T follicular helper cell (primary cell): ENCODE results near the gene PARP1.
"Not testable (repeated sequence)": the region's sequence is repeated elsewhere in the genome, so short reads cannot be mapped to it uniquely, and the experiment has no call there.

ENCODE experiments used
- DNase-seq: peaks from one replicate; pipeline ENCODE4 v3.0.0-alpha.2; 2020; ENCODE audit warnings: low read depth

The PARP1 gene

DNA sequence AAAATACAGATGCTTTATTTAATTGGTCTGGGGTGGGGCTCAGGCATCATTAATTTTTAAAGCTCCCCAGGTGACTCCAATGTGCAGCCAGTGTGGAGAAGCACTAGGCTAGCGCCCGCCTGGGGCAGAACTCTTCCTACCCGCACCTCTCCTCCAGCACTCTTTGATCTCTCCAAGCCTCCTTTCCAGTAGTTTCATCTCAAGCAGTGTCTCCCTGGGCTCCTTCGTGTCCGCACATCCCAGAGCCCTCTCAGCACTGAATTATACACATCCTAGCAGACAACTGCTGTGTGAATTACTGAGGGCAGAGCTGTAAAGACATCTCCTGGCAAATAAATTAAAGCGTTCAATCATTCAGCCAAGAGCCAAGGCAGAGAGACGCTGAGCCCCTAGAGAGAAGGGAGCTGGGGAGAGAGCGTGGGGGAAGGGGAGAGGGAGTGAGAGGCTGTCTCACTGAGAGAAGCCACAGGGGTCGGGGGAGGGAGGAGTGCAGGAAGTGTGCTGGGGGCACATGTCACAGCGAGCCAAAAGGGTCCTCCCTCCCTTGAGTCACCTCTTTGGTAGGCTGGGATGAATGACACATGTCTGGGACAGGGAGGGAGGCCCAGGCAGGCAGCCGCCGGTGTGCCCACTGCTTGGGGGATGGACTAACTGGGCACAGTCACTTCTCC lies 21.0 kb upstream of the PARP1 start:
- DNase-seq: no peak

DNA sequence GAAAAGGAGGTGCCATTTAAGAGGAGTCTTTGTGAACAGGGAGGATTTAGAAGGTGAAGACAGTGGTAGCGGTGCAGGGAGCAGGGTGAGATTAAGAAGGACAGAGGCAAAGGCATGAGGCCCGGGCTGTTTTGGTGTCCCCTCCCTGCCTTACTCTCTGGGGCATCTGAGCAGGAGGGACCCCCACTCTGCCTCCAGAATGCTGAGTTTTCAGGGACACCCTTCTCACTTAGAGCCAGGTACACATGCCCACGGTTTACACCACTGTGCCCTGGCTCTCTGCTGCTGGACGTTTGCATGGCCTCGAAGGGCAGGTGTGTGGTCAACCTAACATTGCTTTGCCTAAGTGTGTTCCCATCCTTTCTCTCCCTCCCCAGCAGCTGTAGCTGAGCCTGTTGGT lies 20.5 kb upstream of the PARP1 start:
- DNase-seq: no peak

DNA sequence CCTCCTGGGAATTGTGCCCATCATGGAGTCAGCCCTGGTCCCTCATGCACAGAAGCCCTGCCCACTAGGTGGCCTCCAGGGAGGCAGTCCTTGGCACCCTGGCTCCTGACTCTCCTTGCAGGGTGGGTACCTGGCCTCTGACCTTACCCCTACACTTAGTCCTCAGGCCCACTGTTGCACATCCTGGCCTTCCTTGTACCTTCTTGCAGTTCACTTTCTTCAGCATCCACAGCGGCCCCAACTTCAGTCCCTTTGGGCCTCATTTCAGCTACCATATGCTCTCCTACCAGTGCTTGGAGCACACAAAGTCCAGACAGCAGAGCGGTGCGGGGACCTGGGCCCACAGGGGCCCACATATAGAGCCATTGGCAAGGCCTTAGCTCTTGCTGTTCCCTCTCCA lies 19.2 kb upstream of the PARP1 start:
- no peak for DNase-seq

DNA sequence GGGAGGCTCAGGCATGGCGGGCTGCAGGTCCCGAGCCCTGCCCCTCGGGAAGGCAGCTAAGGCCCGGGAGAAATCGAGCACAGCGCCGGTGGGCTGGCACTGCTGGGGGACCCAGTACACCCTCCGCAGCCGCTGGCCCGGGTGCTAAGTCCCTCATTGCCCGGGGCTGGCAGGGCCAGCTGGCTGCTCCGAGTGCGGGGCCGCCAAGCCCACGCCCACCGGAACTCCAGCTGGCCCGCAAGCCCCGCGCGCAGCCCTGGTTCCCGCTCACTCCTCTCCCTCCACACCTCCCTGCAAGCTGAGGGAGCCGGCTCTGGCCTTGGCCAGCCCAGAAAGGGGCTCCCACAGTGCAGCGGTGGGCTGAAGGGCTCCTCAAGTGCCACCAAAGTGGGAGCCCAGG lies 18.5 kb upstream of the PARP1 start:
- not testable (repeated sequence) for DNase-seq

DNA sequence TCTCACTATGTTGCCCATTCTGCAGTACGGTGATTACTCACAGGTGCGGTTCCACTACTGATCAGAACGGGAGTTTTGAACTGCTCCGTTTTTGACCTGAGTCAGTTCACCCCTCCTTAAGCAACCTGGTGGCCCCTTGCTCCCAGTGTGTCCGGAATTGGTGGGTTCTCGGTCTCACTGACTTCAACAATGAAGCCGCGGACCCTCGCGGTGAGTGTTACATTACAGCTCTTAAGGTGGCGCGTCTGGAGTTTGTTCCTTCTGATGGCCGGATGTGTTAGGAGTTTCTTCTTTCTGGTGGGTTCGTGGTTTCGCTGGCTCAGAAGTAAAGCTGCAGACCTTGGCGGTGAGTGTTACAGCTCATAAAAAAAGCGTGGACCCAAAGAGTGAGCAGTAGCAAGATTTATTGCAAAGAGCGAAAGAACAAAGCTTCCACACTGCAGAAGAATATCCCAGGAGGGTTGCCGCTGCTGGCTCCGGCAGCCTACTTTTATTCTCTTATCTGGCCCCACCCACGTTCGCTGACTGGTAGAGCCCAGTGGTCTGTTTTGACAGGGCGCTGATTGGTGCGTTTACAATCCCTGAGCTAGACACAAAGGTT lies 17.6 kb upstream of the PARP1 start:
- peak; percentile 15 for DNase-seq

DNA sequence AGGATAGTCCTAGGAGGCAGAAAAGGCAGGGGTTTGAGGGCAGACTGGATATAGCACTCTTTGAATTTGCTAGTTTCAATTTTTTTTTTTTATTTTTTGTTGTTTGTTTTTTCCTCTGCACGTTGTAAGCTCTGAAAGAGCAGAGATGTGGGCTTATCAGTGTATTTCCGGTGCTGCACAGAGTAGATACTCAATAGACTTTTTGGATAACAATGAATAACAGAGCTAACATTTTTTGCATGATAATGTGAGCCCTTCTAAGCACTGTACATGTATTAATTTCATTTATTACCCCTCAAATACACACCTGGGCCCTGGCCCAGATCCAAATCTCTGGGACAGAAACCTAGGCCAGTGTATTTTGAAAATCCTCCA lies 17.1 kb upstream of the PARP1 start:
- no peak for DNase-seq

DNA sequence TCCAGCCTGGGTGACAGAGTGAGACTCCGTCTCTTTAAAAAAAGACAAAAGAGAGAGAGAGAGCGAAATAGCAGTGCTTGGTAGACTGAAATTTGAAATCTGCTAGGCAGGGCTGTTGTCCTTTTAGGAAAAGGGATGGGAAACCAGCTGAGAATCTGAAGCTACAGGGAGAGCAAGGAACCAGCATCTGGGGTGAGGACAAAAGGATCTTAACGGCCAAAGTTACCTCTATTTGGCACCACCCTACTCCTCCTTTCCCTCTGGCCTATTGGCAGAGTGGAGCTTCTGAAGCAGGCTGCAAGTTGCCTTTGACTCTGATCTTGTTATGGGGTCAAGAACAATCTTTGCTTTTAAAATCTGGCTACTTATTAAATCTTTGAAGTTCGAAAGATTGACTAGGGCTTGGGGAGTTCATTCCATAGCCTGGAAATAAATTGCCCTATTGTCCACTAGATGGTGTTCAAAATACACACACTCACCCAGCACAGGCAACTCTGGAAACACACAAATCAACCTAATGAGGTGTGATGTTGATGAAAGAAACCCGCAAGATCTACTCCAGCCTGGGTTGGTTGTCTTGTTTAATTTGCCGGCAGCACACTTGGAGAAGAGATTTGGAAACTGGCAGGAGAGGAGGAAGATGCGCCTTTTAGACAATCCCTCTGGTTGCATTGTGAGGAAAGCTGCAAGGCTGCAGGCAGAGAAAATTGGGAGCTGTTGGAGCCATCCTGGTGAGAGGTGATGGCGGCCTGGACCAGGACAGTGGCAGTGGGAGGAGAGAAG lies 16.5 kb upstream of the PARP1 start:
- no peak for DNase-seq

DNA sequence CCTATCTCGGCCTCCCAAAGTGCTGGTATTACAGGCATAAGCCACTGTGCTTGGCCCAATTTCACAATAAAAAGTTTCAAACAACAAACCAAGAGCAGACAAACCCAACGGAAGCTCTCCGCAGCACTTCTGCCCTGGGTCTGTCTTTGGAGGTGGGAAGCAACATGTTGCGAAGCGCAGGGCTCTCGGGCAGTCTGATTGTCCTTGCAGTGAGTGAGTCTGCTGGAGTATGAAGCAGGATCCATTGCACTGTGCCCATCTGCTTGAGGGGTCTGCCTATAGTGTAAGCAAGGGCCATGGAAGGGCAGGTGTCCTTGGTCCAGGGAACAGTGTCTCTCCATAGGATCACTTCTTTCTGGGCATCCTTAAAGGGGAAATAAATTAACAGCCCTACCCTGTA lies 14.6 kb upstream of the PARP1 start:
- no peak for DNase-seq

DNA sequence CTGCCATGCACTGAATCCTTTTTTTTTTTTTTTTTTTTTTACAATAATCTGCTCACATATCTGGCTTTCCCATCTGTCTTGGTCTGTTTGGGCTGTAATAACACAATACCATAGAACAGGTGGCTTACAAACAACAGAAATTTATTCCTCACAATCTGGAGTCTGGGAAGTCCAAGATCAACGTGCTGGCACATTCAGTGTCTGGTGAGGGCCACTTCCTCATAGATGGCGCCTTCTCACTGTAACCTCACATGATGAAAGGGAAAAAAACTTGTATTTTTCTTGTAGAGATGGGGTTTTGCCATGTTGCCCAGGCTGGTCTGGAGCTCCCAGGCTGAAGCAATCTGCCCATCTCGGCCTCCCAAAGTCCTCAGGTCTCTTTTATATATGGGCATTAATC lies 13.0 kb upstream of the PARP1 start:
- no peak for DNase-seq

DNA sequence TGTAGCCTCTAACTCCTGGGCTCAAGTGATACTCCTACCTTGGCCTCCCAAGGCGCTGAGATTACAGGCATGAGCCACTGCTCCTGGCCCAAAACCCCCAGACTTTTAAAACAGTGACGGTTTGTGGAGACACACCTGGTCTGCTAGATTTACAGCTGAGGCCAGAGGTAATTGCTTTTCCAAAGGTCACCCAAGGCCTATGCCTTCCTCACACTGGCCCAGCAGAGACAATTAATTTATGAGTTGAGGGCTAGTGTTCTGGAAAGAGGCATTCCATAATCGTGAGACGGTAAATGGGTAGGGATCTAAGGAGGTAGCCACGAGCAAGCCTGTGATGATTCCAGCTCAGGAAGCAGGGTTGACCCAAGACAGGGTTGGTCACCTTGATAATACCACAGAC lies 12.4 kb upstream of the PARP1 start:
- DNase-seq: no peak

DNA sequence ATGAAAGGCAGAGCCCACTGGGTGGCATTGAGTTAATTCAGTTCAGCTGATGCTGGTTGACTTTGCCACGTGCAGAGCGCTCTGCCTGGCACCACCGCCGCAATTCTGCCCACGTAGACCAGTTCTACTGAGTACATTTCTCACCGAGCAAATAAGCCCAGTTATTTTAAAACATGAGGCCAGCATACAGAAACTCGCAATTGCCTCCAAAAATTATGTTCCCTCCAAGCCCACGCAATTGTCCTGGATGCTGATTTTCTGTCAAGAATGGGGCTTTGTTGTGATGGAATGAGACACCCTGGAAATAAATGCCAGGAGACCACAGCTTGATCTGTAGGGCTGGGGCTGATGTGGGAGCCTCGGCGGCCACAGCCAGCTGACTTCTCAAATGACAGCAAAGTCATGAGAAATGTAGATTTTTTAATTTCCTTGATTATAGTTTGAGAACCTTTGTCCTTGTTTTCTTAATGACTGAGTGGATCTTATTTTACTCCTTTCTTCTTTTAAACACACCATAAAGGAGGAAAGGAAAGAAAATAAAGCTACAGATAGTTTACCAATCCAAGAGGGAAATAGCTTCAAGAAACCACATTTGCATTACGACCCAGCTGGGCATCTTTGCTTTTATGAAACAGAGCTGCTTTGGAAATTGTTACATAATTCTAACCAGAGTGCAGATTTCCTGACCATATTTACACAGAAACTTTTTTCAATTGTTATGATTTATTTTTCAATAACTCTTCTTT lies 11.6 kb upstream of the PARP1 start:
- no peak for DNase-seq

DNA sequence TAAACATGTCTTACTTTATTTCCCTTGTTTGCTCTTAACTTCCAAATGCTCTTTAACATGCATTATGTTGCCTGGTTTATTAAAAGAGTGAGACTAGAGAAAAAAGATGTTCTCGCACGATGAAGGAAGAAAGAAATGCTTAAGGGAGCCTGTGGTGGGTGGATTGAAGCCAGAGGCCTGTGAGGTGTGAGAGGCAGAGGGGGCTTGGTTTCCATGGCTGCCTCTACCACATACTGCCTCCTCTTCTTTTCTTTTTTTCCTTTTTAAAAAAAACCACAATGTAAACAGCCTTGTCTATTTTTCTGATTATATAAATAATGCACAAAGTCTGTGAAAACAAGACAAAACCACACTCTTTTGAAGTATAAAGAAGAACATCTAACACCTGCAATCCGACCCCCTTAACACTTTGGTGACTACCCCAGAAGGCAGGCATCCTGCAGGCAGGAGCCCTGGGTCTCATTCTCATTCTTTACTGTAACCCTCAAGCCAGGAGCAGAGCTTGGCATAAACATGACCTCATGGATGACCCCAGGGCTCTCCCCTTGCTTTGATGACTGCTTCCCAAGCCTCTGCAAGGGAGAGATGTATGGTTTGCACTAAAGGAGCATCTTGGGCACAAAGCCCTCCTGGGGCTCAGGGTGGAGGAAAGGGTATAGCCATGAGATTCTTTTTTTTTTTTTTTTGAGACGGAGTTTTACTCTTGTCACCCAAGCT lies 10.1 kb upstream of the PARP1 start:
- no peak for DNase-seq

DNA sequence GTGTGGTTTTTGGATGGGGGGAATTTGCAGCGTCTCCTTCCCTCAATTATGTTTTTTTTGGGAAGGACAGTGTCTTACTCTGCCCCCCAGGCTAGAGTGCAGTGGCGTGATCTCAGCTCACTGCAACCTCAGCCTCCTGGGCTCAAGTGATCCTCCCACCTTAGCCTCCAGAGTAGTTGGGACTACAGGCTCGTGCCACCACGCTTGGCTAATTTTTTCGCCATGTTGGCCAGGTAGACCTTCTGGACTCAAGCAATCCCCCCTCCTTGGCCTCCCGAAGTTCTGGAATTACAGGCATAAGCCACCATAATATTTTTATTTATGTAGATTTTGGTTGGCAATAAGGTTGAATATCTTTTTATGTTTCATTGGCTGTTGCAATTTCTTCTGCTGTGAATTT lies 9.5 kb upstream of the PARP1 start:
- no peak for DNase-seq

DNA sequence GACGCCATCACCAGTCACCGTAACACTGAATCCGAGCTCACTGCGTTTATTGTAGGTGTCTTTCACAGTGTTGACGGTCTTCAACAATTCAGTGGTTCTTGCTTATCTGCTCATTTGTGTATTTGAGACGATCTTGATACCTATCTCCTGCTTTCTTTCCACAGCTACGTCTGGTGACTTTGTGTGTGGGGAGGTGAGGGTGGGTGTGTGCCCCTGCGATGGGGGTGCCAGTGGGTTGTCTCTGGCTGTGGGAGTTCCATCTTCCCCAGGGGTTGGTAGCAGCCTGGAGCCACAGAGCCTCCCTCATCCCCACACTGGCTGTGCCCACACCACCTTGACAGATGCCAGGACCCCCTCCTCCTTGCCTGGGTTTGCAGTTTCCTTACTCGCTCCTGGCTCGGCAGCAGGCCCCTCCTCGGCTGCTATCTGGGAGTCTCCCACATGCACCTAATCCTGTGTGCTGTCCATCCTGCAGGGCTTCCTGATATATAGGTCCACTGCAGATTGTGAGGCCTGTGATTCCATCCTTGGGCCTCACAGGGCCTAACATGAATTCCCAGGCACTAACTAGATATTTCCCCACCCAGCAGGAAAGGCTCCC lies 6.3 kb upstream of the PARP1 start:
- DNase-seq: no peak

DNA sequence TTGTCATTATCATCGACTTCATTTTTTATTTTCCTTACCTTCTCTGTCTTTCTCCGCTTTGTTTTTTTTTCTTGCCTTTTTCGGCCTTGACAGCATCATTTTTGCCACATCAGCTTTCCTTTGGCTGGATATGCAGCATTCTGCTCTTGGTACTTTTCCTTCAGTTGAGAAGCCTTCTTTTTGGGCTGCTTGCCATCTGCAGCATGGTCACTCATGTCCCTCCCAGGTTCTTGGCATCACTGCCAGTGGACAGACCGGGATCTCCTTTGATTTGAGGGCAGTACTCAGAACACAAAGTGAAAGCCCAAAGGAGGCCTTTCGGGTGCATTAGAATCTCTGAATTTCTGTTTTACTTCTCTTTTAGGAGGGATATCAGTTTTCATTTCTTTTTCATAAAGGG lies 3.7 kb upstream of the PARP1 start:
- no peak for DNase-seq

DNA sequence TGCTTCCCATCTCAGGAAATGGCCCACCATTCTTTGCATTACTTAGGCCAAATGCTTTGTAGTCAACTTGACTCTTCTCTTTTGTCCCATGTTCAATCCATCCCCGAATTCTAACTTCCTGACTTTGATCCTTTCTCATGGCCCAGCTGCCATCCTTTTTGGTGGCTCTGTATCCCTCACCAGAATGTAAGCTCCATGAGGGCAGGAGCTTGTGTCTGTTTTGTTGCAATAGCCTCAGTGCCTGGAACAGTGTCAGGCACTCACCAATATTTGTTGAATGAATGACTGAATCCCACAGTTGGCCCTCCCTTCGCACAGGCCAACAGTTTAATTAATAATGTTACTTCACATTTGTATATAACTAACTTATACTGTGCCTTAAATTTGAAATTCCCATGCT lies 3.1 kb upstream of the PARP1 start:
- no peak for DNase-seq

DNA sequence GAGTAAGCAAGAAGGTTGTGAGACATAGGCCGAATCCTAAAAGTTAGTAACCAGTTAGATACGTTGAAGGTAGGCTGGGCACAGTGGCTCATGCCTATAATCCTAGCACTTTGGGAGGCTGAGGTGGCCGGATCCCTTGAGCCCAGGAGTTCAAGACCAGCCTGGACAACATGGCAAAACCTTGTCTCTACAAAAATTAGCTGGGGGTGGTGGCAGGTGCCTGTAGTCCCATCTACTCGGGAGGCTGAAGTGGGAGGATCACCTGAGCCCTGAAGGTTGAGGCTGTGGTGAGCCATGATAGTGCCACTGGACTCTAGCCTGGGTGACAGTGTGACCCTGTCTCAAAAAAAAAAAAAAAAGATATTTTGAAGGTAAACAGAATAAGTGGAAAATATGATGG lies 1.5 kb upstream of the PARP1 start:
- DNase-seq: no peak

DNA sequence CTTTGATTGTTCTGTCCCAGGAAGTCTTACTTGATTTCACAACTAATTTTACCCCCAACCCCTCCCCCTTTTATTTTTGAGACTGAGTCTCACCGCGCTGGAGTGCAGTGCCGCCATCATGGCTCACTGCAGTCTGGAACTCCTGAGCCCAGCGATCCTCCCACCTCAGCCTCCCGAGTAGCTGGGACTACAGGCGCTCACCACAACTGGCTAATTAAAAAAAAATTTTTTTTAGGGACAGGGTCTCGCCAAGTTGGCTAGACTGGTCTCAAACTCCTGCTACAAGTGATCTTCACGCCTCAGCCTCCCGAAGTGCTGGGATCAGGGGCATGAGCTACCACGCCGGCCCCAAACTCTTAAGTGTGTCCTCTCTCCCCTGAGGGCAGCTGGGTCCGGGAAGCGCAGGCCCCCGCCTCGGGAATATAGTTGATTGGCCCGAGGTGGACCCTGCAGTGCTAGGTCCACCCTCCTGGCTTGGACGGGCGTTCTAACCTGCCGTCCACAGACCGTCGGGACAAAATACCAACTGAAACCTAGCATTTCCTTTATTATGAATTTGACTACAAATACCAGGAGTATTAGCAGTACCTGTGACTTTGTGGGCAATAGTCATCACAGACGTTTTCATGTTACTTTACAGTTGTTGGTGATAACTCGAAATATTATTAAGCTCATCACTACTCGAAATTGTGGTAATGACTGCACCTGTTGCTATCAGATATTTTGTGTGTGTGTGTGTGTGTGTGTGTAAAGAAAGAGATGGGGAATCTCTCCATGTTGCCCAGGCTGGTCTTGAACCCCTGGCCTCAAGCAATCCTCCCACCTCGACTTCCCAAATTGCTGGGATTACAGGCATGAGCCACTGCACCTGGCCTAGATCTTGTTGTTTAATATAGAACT lies 642 bp upstream of the PARP1 start:
- no peak for DNase-seq

DNA sequence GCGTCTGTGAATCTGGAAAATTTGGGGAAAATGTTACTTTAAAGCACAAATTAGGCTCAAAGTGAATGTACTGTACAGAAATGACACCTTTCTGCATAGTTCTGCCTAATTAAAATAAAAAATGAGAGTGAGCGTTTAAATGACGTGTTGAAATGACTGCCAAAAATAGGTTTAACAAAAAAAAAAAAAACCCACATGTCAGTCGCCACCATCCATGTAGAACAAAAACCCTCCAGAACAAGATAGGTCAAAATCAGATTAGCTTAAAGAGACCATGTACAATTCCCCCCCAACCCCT lies 745 bp downstream of the PARP1 start:
- DNase-seq: no peak

DNA sequence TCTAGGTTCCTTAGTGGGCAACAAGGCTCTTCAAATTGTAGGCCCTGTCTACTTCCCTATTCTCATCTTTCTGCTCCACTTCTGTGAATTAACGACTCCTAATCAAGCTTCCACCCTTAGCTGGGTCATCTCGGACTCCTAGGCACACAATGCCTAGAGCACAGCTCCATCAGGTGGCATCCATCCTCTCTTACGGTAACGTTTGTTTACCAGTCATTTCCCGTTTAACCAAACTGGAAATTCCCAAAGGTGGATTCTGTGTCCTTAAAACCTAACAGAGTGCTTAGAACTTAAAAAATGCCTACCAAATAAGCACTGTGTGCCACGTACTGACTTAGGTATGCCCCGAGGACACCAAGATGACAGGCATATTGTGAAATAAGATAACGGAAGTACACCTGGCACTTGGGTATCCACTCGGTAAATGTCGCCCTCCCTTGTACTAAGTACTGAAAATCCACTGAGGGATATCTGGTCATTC lies 1.5 kb downstream of the PARP1 start:
- DNase-seq: no peak
